ENCODE results near the gene EYS.

The EYS gene

GRCh38 chr6:65199121-65199520 is 507.9 kb downstream of the EYS start:
- ATAC-seq, result no peak

DNA sequence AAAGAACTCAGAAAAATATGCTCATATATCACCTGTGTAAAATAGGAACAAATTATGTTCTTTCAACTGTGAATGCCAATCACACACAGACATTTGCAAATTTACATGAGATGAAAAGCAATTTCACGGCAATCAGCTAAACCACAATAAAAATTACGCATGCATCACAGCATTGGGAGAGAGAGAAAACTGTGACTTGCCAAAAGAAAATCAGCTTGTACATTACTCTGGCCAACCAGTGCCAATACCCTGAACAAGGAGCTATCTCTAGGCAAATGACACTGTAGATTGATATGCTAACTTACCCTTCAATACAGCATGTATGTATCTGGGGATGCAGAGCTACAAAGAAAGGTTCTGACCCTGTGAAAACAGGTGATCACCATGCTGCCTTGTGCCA is 515.6 kb downstream of the EYS start:
- no peak for ATAC-seq

GRCh38 chr6:65189236-65189881 is 517.7 kb downstream of the EYS start:
- no peak for ATAC-seq

DNA sequence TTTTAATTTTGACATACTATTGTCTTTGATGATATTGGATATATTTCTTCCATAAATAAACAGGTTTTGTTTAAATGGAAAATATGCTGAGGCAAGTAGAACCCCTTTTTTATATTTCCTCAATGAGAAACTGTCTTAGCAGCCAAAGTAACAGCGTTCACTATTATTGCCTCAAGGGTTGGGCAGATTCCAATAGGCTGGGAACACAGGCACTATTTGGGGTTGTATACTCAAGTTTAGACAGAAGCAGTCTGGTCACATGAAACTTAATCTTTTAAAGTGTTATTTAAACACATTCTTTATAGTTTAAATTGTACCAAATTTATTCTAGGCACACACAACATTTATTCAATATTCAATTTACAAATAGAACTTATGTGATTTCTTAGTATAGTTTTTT is 520.2 kb downstream of the EYS start:
- ATAC-seq, result no peak

- ATAC-seq, result no peak
Measured at GRCh38 chr6:65182681-65183080, 524.3 kb downstream of the EYS start.

DNA sequence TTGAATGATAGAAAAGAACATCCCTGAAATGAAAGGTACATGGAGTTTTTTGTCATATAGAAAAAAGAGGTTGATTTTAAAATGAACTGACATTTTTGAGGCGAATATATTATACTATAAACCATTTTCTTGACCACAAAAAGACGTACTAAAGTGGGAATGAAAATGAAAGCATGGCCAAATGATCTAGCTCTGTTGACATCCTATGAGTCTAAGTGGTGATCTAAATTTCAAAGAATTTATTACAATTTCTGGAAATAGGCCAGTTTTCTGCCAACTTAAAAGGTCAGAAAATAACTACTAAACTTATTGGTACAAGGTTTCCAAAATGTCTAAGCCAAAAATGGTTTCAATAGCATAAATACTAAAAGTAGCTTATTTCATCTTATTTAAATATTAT is 536.8 kb downstream of the EYS start:
- no peak for ATAC-seq

- no peak for ATAC-seq
Measured at GRCh38 chr6:65161661-65162060, 545.4 kb downstream of the EYS start.

- no peak for ATAC-seq
Measured at GRCh38 chr6:65157025-65157424, 550.0 kb downstream of the EYS start.

GRCh38 chr6:65155083-65155482 is 551.9 kb downstream of the EYS start:
- no peak for ATAC-seq

DNA sequence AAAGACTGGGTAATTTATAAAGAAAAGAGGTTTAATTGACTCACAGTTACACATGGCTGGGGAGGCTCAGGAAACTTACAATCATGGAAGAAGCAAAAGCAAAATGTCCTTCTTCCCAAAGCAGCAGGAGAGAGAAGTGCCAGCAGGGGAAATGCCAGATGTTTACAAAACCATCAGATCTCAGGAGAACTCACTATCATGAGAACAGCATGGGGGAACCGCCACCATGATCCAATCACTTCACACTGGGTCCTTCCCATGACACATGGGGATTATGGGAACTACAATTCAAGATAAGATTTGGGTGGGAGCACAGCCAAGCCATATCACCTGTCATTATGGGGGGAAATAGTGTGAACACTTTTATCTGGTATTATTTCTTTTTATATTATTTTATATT is 557.2 kb downstream of the EYS start:
- no peak for ATAC-seq

DNA sequence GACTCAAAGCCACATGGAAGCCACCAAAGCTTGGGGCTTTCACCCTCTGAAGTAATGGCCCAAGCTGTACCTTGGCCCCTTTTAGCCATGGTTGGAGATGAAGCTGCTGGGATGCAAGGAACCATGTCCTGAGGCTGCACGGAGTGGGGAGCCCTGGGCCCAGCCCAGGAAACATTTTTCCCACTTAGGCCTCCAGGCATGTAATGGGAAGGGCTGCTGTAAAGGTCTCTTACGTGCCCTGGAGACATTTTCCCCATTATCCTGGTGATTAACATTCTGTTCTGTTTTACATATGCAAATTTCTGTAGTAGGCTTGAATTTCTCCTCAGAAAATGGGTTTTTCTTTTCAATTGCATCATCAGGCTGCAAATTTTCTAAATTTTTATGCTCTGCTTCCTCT is 558.2 kb downstream of the EYS start:
- no peak for ATAC-seq

- ATAC-seq, result no peak
Measured at GRCh38 chr6:65135567-65135966, 571.5 kb downstream of the EYS start.

DNA sequence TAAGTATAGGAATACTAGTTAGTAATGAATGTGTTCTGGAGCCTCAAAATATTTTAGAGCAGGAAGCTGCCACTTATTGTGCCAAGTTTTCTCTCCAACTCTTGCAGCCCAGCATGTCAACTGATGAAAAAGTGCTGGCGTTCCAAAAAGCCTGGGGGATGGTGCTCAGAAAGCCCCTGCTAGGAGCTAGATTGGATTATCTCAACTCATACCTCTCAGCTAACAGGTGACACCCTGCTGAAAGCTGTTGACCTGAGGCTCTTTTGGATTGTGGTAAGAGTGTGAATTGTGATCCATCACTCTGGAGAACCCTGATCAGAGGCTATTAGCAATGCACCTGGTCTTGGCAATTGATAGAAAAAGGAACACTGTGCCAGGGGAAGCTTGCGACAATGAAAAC is 580.4 kb downstream of the EYS start:
- ATAC-seq, result no peak

DNA sequence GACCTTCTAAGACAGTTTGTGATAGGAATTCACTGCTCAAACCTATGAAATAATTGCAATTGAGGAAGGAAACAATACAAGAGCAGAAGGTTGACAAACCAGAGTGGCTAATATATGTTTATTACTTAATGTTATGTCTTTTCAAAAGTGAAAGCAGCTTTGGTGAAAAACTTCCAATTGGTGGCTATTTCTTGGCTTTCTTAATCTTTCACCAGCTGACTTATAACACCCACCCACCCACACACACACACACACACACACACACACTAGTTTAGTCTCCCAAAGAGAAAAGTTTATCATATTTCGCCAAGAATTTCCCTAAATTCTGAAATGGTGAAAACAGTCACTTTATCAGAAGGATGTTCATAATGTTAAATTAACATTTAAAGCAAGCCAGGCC is 583.5 kb downstream of the EYS start:
- no peak for ATAC-seq

- no peak for ATAC-seq
Measured at GRCh38 chr6:65117817-65118409, 589.1 kb downstream of the EYS start.

DNA sequence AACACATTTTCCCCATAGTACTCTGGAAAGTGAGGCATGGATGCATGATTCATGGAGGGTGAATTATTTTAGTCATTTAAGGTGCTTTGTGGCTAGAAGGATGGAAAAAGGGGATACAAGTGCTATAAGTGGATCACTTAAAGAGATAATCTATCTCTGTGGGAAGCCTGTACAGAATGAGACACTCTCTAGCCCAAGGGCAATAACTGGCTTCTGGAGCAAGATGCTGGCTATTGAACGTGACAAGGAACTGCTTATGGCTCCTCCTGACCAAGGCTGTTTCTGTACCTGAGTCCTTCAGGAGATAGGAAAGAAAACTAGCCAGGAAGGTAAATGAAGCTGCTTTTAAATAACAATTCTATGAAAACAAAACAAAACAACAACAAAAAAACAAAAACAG is 590.7 kb downstream of the EYS start:
- ATAC-seq, result no peak

GRCh38 chr6:65113581-65113980 is 593.4 kb downstream of the EYS start:
- ATAC-seq, result no peak

GRCh38 chr6:65112435-65112834 is 594.6 kb downstream of the EYS start:
- no peak for ATAC-seq

DNA sequence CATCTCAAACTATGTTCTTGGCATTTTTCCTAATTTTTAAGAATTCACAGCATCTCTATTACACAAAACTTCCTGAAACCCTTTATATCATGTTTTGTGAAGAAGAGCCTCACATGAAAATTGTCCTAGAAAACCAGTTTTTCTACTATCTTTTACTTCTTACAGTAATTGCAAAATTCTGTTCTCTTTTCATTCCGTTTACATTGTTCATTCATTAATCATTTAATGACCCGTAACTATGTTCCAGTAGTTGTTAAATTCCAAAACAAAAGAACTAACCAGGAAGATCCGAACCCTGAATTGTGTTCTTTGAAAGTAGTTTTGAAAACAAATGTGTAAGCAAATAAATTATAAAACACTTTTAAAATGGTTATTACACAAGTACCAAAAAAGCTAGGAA is 597.0 kb downstream of the EYS start:
- no peak for ATAC-seq

DNA sequence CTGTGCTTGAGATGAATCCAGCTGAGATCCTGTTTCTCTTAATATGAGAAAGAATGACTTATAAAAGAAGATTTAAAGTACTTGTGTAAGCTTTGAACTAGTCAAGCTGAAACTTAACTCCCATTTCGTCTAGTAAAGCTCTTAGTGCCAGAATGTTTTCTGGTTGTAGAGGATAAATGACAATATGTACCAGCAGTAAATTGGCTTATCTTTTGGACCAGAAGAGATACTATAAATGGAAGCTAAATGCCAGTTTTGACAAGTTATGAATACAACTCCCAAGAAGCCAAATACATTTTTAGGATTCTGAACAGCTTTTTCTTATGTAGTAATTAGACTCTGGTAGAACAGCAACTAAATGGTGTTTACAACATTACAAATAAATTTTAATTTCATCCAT is 608.7 kb downstream of the EYS start:
- no peak for ATAC-seq

DNA sequence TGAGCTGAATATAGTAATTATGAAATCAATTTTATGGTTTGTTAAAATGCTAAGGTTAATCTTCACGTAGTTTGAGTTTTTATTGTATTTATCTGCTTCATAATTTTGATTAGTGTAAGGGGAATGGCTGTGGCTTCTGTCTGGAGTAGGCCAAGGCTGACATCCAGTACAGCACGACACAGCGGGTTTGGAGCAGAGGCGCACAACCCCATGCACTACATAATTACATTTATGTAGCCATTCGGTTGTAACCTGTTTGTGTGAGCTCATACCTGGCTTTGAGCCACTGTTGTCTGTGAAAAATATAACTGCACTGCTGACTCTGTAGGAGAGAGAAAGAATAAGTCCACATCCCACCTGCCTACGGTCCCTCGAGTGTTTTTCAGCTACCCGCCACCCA is 615.5 kb downstream of the EYS start:
- no peak for ATAC-seq

DNA sequence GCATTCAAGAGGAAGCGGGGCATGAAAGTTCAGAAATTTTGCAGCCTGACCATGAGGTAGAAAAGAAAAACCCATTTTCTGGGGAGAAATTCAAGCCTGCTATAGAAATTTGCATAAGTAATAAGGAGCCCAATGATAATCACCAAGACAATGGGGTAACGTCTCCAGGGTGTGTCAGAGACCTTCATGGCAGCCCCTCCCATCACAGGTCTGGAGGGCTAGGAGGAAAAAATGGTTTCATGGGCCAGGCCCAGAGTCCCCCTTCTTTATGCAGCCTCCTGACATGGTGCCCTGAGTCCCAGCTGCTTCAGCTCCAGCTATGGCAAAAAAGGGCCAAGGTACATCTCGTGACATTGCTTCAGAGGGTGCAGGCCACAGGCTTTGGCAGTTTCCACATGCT is 618.5 kb downstream of the EYS start:
- no peak for ATAC-seq

- no peak for ATAC-seq
Measured at GRCh38 chr6:65081756-65082155, 625.3 kb downstream of the EYS start.

DNA sequence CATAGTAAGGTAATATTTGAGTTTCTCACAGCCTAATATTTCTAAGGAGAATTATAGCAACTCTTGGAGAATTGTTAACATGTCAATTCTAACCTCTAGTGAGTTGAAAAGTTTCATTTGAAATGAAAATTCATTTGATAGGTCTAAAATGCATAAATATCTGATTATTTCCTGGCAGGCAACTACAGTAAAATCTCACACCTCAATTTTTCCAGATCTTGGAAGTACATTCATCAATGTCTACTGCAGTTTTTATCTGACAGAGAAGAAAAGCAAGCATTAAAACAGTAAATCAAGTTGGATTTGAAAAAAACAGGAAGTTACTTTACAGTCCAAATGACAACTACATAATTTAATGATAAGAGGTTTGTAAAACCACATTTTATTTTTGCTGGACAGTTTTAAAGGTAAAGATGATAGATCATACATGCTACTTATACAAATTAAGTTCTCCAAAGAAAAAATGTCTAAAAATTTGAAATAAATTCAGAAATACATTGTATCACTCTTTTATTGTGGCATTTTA is 631.3 kb downstream of the EYS start:
- ATAC-seq, result no peak

GRCh38 chr6:65072500-65072899 is 634.5 kb downstream of the EYS start:
- no peak for ATAC-seq
